H1 (cell line): ENCODE results near the gene TMEM132A. TPM values are rescaled to one million over a fixed set of nuclear protein-coding genes. Genes with fewer than 3 reads are reported as not detected.

Source experiments
- CTCF ChIA-PET: fragments of 300-600 bp; sonication (Branson Sonifier 250); formaldehyde crosslinking; loops from one replicate; lab custom pipeline; 2021; ENCODE audit not compliant: partially characterized antibody; lab: Charles Lee
- POLR2A ChIA-PET: fragments of 300-600 bp; sonication (Branson Sonifier 250); formaldehyde crosslinking; loops from one replicate; lab custom pipeline; 2021; ENCODE audit warnings: inconsistent platforms; ENCODE audit not compliant: partially characterized antibody; lab: Charles Lee
- DNase-seq, 2 experiments: peaks; one replicate each; pipeline versions ENCODE4 v3.0.0 to v3.0.0-alpha.2; 2010 to 2022; ENCODE audit warnings: low spot score in 2 of 2, low read depth in 1 of 2, mixed read lengths in 1 of 2
- FAIRE-seq: peaks from 2 replicates; lab custom pipeline; 2011; peaks lifted over from hg19 to GRCh38; lab: Jason Lieb, UNC
- H2AFZ ChIP-seq: 2 replicates; pipeline ENCODE4 v1.8.1; 2012; ENCODE audit warnings: low read length, inconsistent platforms
- H2AK5ac ChIP-seq: 2 replicates; pipeline ENCODE4 v1.6.1; 2013; ENCODE audit warnings: low read depth, low read length
- H2BK120ac ChIP-seq: replicated peaks from 2 replicates; pipeline ENCODE3; 2013; ENCODE audit warnings: low read depth, low read length, inconsistent platforms
- H2BK12ac ChIP-seq: 2 replicates; pipeline ENCODE4 v1.6.1; 2013; ENCODE audit warnings: low read depth, low read length
- H2BK15ac ChIP-seq: 2 replicates; pipeline ENCODE4 v1.6.1; 2013; ENCODE audit warnings: low read length
- H2BK20ac ChIP-seq: 2 replicates; pipeline ENCODE4 v1.6.1; 2013; ENCODE audit warnings: low read length
- H2BK5ac ChIP-seq: 2 replicates; pipeline ENCODE4 v1.6.1; 2013; ENCODE audit warnings: low read depth, low read length
- H3K14ac ChIP-seq: 2 replicates; pipeline ENCODE4 v1.6.1; 2013; ENCODE audit warnings: inconsistent platforms; ENCODE audit not compliant: insufficient read length
- H3K18ac ChIP-seq: 2 replicates; pipeline ENCODE4 v1.6.1; 2013; ENCODE audit warnings: low read length; ENCODE audit errors: extremely low read depth
- H3K23ac ChIP-seq: 2 replicates; pipeline ENCODE4 v1.6.1; 2013; ENCODE audit warnings: inconsistent platforms; ENCODE audit not compliant: insufficient read length
- H3K23me2 ChIP-seq: 2 replicates; pipeline ENCODE4 v1.6.1; 2013; ENCODE audit warnings: low read depth, low read length
- H3K27ac ChIP-seq: 2 replicates; pipeline ENCODE4 v1.6.1; 2011; ENCODE audit warnings: low read depth, low read length, inconsistent platforms
- H3K27me3 ChIP-seq, 4 experiments: replicated peaks in 1 of 4; 1 replicate in 1 of 4; 2 replicates in 3 of 4; pipeline versions ENCODE4 v1.6.1 to v1.8.1; 2011 to 2013; ENCODE audit warnings: low read length in 3 of 4, mild to moderate bottlenecking in 3 of 4, inconsistent platforms in 2 of 4, mixed read lengths in 2 of 4, moderate library complexity in 1 of 4; ENCODE audit not compliant: control insufficient read depth in 3 of 4, insufficient read depth in 3 of 4; ENCODE audit errors: extremely low read depth in 1 of 4
- H3K36me3 ChIP-seq, 4 experiments: 2 replicates each; pipeline versions ENCODE4 v1.6.1 to v1.8.1; 2011 to 2013; ENCODE audit warnings: mild to moderate bottlenecking in 4 of 4, low read length in 3 of 4, moderate library complexity in 2 of 4, control low read depth in 1 of 4, inconsistent platforms in 1 of 4; ENCODE audit not compliant: insufficient read depth in 4 of 4, control insufficient read depth in 2 of 4
- H3K4ac ChIP-seq: replicated peaks from 2 replicates; pipeline ENCODE3; 2013; ENCODE audit warnings: low read length, low read depth, mixed read lengths, inconsistent platforms; ENCODE audit not compliant: insufficient read length
- H3K4me1 ChIP-seq, 4 experiments: replicated peaks in 1 of 4; 1 replicate in 1 of 4; 2 replicates in 3 of 4; pipeline versions ENCODE4 v1.6.1 to v1.8.1; 2011 to 2013; ENCODE audit warnings: low read length in 3 of 4, inconsistent platforms in 2 of 4, mixed read lengths in 1 of 4; ENCODE audit not compliant: insufficient read depth in 4 of 4, control insufficient read depth in 3 of 4
- H3K4me2 ChIP-seq, 2 experiments: 2 replicates each; pipeline versions ENCODE4 v1.6.1 to v1.8.1; 2011 to 2013; ENCODE audit warnings: low read depth in 2 of 2, low read length in 2 of 2, control low read depth in 1 of 2, inconsistent platforms in 1 of 2, mild to moderate bottlenecking in 1 of 2; ENCODE audit not compliant: insufficient read depth in 1 of 2
- H3K4me3 ChIP-seq, 4 experiments: fragments of 200-600, 300-600 bp in 1 of 4; sonication (generic), shearing (Covaris generic), sonication (Bioruptor Twin) in 1 of 4; 2 replicates each; pipeline versions ENCODE4 v1.5.1 to v1.8.1; 2011 to 2016; ENCODE audit warnings: low read length in 4 of 4, low read depth in 3 of 4, control low read depth in 2 of 4, inconsistent platforms in 2 of 4, mild to moderate bottlenecking in 2 of 4, mixed read lengths in 1 of 4, moderate library complexity in 1 of 4; ENCODE audit not compliant: insufficient read depth in 2 of 4; ENCODE audit errors: extremely low read depth in 1 of 4
- H3K56ac ChIP-seq: replicated peaks from 2 replicates; pipeline ENCODE3; 2013; ENCODE audit warnings: low read depth, mild to moderate bottlenecking, mixed read lengths, low read length, inconsistent platforms; ENCODE audit not compliant: insufficient read length
- H3K79me1 ChIP-seq: 2 replicates; pipeline ENCODE4 v1.6.1; 2013; ENCODE audit warnings: low read depth, low read length, control low read depth
- H3K79me2 ChIP-seq, 2 experiments: 2 replicates each; pipeline versions ENCODE4 v1.6.1 to v1.8.1; 2012 to 2013; ENCODE audit warnings: low read length in 2 of 2, mild to moderate bottlenecking in 2 of 2, inconsistent platforms in 1 of 2; ENCODE audit not compliant: insufficient read depth in 2 of 2, control insufficient read depth in 1 of 2
- H3K9ac ChIP-seq, 4 experiments: replicated peaks in 1 of 4; 1 replicate in 1 of 4; 2 replicates in 3 of 4; pipeline versions ENCODE4 v1.6.1 to v1.8.1; 2011 to 2013; ENCODE audit warnings: low read depth in 3 of 4, low read length in 3 of 4, control low read depth in 2 of 4, mild to moderate bottlenecking in 2 of 4, moderate library complexity in 2 of 4, inconsistent platforms in 1 of 4; ENCODE audit errors: extremely low read depth in 1 of 4
- H3K9me3 ChIP-seq, 2 experiments: 2 replicates each; pipeline versions ENCODE4 v1.6.1 to v1.8.1; 2012 to 2013; ENCODE audit warnings: mild to moderate bottlenecking in 2 of 2, moderate library complexity in 2 of 2, control low read depth in 1 of 2, inconsistent platforms in 1 of 2, low read depth in 1 of 2, low read length in 1 of 2, mixed read lengths in 1 of 2; ENCODE audit not compliant: insufficient read depth in 2 of 2
- H4K20me1 ChIP-seq, 2 experiments: replicated peaks in 1 of 2; 2 replicates each; pipeline versions ENCODE3 to v1.8.1; 2011 to 2013; ENCODE audit warnings: inconsistent platforms in 2 of 2, low read length in 2 of 2, mild to moderate bottlenecking in 1 of 2; ENCODE audit not compliant: insufficient read depth in 2 of 2, control insufficient read depth in 1 of 2
- H4K5ac ChIP-seq: 2 replicates; pipeline ENCODE4 v1.6.1; 2013; ENCODE audit warnings: low read length, low read depth, mixed read lengths, inconsistent platforms; ENCODE audit not compliant: insufficient read length
- H4K8ac ChIP-seq: 2 replicates; pipeline ENCODE4 v1.8.0; 2013; ENCODE audit warnings: mild to moderate bottlenecking, moderate library complexity, low read length, inconsistent platforms; ENCODE audit not compliant: insufficient read depth; ENCODE audit errors: extremely low read depth
- H4K91ac ChIP-seq: replicated peaks from 2 replicates; pipeline ENCODE3; 2013; ENCODE audit warnings: low read length, mixed read lengths, inconsistent platforms; ENCODE audit not compliant: insufficient read length
- E2F6 ChIP-seq: IDR thresholded peaks from 2 replicates; pipeline ENCODE4 v1.6.1; 2012; ENCODE audit warnings: inconsistent platforms
- SIRT6 ChIP-seq: IDR thresholded peaks from one replicate; pipeline ENCODE4 v1.7.1; 2012; ENCODE audit warnings: low read length, inconsistent platforms
- WGBS, 2 experiments: shearing (Covaris generic) in 1 of 2; methylation state at CpG; one replicate each; pipeline versions ENCODE4 v1.1.6 to v1.1.7; 2013 to 2015; ENCODE audit warnings: low lambda C conversion rate in 2 of 2, mixed read lengths in 2 of 2, inconsistent platforms in 1 of 2, low coverage in 1 of 2, missing lambda C conversion rate in 1 of 2; ENCODE audit not compliant: insufficient replicate concordance in 2 of 2, insufficient coverage in 1 of 2, insufficient read length in 1 of 2; ENCODE audit errors: extremely low coverage in 1 of 2, missing lambda C conversion rate in 1 of 2; 5-methylcytosine and 5-hydroxymethylcytosine counted together
- polyA plus RNA-seq, 7 experiments: library from polyadenylated mRNA; depleted of rRNA in 3 of 7; stranded (reverse) in 5 of 7; unstranded in 2 of 7; fragments of >200 nt in 5 of 7; fragments of 200-250 nt in 2 of 7; gene quantifications; 1 replicate in 5 of 7; 2 replicates in 1 of 7; 4 replicates in 1 of 7; pipeline versions ENCODE4 v1.2.1 to v1.2.3, GENCODE V29; 2011 to 2013; ENCODE audit warnings: missing spikeins in 2 of 7, mixed read lengths in 2 of 7
- total RNA-seq: library from RNA; stranded (reverse); fragmentation: NEBNext Ultra II Directional; extraction: Animal tissue kit (Norgen Biotek cat#: 25700); gene quantifications from 2 replicates; pipeline ENCODE4 v1.2.1, GENCODE V29; 2021

Gene TMEM132A
- total and polyA plus RNA-seq, 2 of the 8 experiments (the other 6 are each of a cell fraction or from before 2014, with no cell fraction given) = 46.6 to 97.9 TPM

GRCh38 chr11:60912223-60912850 lies 11.9 kb upstream of the TMEM132A start:
- WGBS, 2 experiments = 84 to 100% methylated on average over 1 to 11 of the region's 12 CpGs
- Histone ChIP-seq H2AK5ac (no peak overlapping the region), H3K56ac (no peak overlapping the region), H3K4me3 (no peak overlapping the region), H3K9me3 (no peaks in the 10 kb centered on the region), H2BK20ac (no peak overlapping the region; the same call in 1 of the 2 replicates), H3K9ac (no peak overlapping the region; a peak in 1 of 7 replicates), H2BK15ac (no peak overlapping the region), H2BK12ac (0 out of 2 replicates have a peak overlapping the region, but pooled peaks have one; percentile 29), H4K8ac (peak overlapping the region; percentile 30; the same call in 1 of the 2 replicates), H4K20me1 (peaks cover 0 to 2% of the 10 kb centered on the region in 2 experiments), H3K79me2 (peaks cover 5 to 10% of the 10 kb centered on the region in 2 experiments)
- FAIRE-seq = no peak
- POLR2A ChIA-PET = interaction anchor here (1.7 to 4.1 kb wide), 2 partner anchors 12 to 17 kb away, joined by 5 to 26 read pairs; partner anchors contain the start of gene TMEM132A
- no peak for DNase-seq
- TF ChIP-seq E2F6 (peak; percentile 51; the same call in 1 of the 2 replicates), SIRT6 (no peak)
- TF ChIP-seq, all 59 proteins: peak for 1
- H3K23me2 ChIP-seq = peaks cover 8% of the 10 kb centered on the region
- peaks cover 10 to 27% (median 18%) of the 10 kb centered on the region in 4 experiments for H3K4me1 ChIP-seq
- H2BK120ac ChIP-seq = no peak overlapping the region
- no peak overlapping the region for H3K4ac ChIP-seq
- H2BK5ac ChIP-seq = no peak overlapping the region
- peak overlapping the region; percentile 30 for H4K91ac ChIP-seq
- no peak overlapping the region for H4K5ac ChIP-seq
- peak overlapping the region; percentile 85 for H2AFZ ChIP-seq
- no peak overlapping the region for H3K27ac ChIP-seq
- H3K79me1 ChIP-seq = no peaks in the 10 kb centered on the region
- CTCF ChIA-PET = interaction anchor here (0.8 to 2.6 kb wide), 7 partner anchors 9 to 214 kb away, joined by 3 to 9 read pairs (median 5); no protein-coding TSS in a partner anchor
- H3K23ac ChIP-seq = no peak overlapping the region
- H3K18ac ChIP-seq = no peak overlapping the region
- no peaks in the 10 kb centered on the region for H3K36me3 ChIP-seq
- H3K4me2 ChIP-seq = no peak overlapping the region; a peak in 1 of 4 replicates
- H3K27me3 ChIP-seq = peaks cover 0 to 2% (median 0%) of the 10 kb centered on the region in 4 experiments; a peak in 1 of 7 replicates
- no peak overlapping the region for H3K14ac ChIP-seq
